Measurements from ENCODE around the gene EML4.

DNA sequence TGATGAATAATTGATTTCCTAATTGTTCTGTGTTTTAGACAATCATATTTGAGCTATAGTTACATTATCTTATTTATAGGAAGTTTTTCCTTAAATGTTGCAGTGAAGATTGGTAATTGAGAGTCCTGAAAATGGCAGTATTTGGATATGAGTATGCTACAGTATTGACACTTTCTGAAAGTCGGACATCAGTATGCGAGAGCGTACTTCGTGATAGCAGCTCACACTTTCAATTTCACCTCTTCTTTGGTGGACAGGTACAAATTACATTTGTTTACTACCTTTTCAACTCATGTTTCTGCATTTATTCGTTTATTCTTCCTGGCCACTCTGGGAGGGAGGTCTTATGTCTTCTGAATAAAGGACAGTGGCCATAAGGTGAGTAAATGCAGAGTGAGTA is 38.7 kb downstream of the EML4 start:
- no peak for TF ChIP-seq EZH2phosphoT487 (IDR thresholded peaks at IDR 0.05; ENCODE audit: borderline replicate concordance)
- TF ChIP-seq, protein P1, sequence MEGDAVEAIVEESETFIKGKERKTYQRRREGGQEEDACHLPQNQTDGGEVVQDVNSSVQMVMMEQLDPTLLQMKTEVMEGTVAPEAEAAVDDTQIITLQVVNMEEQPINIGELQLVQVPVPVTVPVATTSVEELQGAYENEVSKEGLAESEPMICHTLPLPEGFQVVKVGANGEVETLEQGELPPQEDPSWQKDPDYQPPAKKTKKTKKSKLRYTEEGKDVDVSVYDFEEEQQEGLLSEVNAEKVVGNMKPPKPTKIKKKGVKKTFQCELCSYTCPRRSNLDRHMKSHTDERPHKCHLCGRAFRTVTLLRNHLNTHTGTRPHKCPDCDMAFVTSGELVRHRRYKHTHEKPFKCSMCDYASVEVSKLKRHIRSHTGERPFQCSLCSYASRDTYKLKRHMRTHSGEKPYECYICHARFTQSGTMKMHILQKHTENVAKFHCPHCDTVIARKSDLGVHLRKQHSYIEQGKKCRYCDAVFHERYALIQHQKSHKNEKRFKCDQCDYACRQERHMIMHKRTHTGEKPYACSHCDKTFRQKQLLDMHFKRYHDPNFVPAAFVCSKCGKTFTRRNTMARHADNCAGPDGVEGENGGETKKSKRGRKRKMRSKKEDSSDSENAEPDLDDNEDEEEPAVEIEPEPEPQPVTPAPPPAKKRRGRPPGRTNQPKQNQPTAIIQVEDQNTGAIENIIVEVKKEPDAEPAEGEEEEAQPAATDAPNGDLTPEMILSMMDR (conservative IDR thresholded peaks at IDR 0.05; ENCODE audit: low read length) = no peak
